Chondrocyte (in vitro differentiated cells): ENCODE measurements around the gene RANBP10. TPM values are rescaled to one million over a fixed set of nuclear protein-coding genes. Genes with fewer than 3 reads are reported as not detected.
A peak's percentile ranks its signal among the peaks of the same experiment; 100 is the strongest.

Experiments used
- DNase-seq: peaks from one replicate; pipeline ENCODE4 v3.0.0; 2021; ENCODE audit warnings: mixed read lengths, low spot score
- H3K27ac Mint-ChIP-seq: one replicate; pipeline ENCODE4 v1.8.0; 2021; ENCODE audit warnings: mild to moderate bottlenecking, moderate library complexity, mixed read lengths; ENCODE audit not compliant: unreplicated experiment
- H3K27me3 Mint-ChIP-seq: 2 replicates; pipeline ENCODE4 v1.8.0; 2021; ENCODE audit warnings: low read depth, mixed read lengths
- H3K36me3 Mint-ChIP-seq: 2 replicates; pipeline ENCODE4 v1.8.0; 2021; ENCODE audit warnings: low read depth, mixed read lengths
- H3K4me1 Mint-ChIP-seq: 2 replicates; pipeline ENCODE4 v1.8.0; 2021; ENCODE audit warnings: low read depth, mild to moderate bottlenecking, mixed read lengths
- H3K4me3 Mint-ChIP-seq: one replicate; pipeline ENCODE4 v1.8.0; 2021; ENCODE audit warnings: mild to moderate bottlenecking, moderate library complexity, mixed read lengths; ENCODE audit not compliant: unreplicated experiment
- H3K9me3 Mint-ChIP-seq: 2 replicates; pipeline ENCODE4 v1.8.0; 2021; ENCODE audit warnings: low read depth, mixed read lengths
- total RNA-seq: library from RNA; stranded (reverse); gene quantifications from 3 replicates; pipeline ENCODE4 v1.2.1, GENCODE V29; 2021
- TF ChIP-seq, protein P1 (sequence below): fragments of 200-600 bp; sonication (generic); IDR thresholded peaks from 2 replicates; pipeline ENCODE4 v1.5.0; 2021; ENCODE audit warnings: antibody characterized with exemption, mild to moderate bottlenecking, moderate library complexity

Gene RANBP10
- total RNA-seq, 1 donor from 2014 or later: 14.4 TPM

DNA sequence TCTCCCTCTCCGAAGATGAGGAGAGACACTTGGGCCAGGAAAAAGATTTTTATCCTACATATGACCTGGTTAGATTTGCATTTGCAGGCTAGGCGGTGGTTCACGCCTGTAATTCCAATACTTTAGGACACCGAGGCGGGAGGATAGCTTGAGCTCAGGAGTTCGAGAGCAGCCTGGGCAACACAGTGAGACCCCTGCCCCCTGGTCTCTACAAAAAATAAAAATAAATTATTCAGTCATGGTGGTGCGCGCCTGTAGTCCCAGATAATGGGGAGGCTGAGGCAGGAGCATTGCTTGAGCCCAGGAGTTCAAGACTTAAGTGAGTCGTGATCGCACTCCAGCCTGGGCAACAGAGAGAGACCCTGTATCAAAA, 27.9 kb upstream of the RANBP10 start:
- Mint-ChIP-seq H3K4me1 (peaks cover 15% of the 10 kb centered on the region), H3K36me3 (peaks cover 11% of the 10 kb centered on the region), H3K27ac (peak overlapping the region; percentile 85), H3K9me3 (no peaks in the 10 kb centered on the region), H3K4me3 (peak overlapping the region; percentile 86), H3K27me3 (no peaks in the 10 kb centered on the region)
- no peak for DNase-seq
- TF ChIP-seq, protein P1, sequence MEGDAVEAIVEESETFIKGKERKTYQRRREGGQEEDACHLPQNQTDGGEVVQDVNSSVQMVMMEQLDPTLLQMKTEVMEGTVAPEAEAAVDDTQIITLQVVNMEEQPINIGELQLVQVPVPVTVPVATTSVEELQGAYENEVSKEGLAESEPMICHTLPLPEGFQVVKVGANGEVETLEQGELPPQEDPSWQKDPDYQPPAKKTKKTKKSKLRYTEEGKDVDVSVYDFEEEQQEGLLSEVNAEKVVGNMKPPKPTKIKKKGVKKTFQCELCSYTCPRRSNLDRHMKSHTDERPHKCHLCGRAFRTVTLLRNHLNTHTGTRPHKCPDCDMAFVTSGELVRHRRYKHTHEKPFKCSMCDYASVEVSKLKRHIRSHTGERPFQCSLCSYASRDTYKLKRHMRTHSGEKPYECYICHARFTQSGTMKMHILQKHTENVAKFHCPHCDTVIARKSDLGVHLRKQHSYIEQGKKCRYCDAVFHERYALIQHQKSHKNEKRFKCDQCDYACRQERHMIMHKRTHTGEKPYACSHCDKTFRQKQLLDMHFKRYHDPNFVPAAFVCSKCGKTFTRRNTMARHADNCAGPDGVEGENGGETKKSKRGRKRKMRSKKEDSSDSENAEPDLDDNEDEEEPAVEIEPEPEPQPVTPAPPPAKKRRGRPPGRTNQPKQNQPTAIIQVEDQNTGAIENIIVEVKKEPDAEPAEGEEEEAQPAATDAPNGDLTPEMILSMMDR: no peak

DNA sequence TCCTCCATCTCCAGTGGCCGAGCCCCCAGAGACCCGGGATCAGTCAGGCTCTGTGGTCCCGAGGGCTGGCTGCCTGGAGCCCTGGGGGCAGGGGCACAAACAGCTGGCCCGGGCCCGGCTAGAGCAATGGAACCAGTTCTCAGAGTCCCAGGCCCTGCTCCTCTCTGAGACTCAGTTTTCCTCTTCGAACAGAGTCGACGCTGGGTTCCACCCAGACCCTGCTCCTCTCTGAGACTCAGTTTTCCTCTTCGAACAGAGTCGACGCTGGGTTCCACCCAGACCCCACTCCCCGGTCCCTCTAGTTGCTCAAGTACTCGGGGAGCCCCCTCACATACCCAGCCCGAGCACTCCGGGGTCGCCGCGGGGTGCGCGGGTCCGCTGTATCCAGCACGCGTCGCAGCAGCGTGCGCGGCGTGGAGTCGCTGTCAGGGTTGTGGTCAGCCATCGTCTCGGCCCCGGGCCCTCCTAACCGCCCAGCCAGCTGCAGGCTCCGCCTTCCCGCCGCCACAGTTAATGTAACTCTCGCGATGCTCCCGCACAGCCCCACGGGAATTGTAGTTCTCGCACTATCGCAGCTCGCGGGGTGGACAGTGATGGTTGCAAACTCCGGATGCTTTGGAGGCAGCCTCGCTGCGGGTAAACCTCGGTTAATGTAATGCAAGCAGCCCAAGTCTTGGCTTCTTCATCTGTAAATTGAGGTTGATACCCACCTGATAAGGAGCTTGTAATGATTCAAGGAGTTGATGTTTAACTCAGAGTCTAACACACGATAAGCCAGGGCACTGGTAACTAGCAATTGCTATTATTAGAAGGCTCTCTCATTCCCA, 27.3 kb upstream of the RANBP10 start:
- TF ChIP-seq, protein P1: no peak
- Mint-ChIP-seq H3K4me3 (peak overlapping the region; percentile 86), H3K27me3 (no peaks in the 10 kb centered on the region), H3K9me3 (no peaks in the 10 kb centered on the region), H3K4me1 (peaks cover 15% of the 10 kb centered on the region), H3K36me3 (peaks cover 11% of the 10 kb centered on the region), H3K27ac (peak overlapping the region; percentile 85)
- DNase-seq: peak; percentile 98

- no peak for DNase-seq
- Mint-ChIP-seq H3K27ac (peak overlapping the region; percentile 85), H3K9me3 (no peaks in the 10 kb centered on the region), H3K36me3 (peaks cover 14% of the 10 kb centered on the region), H3K4me1 (peaks cover 15% of the 10 kb centered on the region), H3K4me3 (peak overlapping the region; percentile 86), H3K27me3 (no peaks in the 10 kb centered on the region)
- TF ChIP-seq, protein P1: no peak
These were observed 26.7 kb upstream of the RANBP10 start for GRCh38 chr16:67833030-67833414.

DNA sequence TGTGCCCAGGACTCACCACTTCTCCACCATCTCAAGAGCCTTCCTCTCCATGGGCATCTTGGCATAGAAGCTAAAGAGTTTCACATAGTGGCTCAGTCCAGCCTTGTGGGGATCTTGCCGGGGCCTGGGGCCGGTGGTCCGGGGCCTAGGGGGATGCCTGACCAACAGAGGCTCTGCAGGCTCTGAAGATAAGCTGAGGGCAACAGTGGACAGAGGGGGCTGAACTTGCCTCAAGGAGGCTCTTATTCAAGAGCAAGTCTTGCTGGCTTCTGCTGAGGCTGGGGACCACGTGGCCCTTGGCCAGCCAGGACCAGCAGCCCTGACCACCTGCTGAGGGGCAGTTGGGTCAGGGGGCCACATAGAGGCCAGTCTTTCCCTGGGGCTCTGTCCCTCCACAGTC, 22.3 kb upstream of the RANBP10 start:
- no peak for DNase-seq
- Mint-ChIP-seq H3K36me3 (peaks cover 16% of the 10 kb centered on the region), H3K9me3 (no peaks in the 10 kb centered on the region), H3K27me3 (no peaks in the 10 kb centered on the region), H3K4me3 (no peak overlapping the region), H3K27ac (no peak overlapping the region), H3K4me1 (peaks cover 10% of the 10 kb centered on the region)
- TF ChIP-seq, protein P1: no peak

DNA sequence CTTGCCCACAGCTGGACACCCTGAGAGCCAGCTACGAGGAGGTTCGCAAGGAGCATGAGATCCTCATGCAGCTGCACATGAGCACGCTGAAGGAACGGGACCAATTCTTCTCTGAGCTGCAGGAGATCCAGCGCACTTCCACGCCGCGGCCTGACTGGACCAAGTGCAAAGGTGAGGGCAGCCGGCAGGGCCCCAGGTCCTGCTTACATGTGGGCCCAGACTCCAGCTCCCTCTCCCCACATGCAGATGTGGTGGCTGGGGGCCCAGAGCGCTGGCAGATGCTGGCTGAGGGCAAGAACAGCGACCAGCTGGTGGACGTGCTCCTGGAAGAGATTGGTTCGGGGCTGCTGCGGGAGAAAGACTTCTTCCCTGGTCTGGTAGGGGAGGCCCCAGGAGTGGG, 19.5 kb upstream of the RANBP10 start:
- TF ChIP-seq, protein P1: no peak
- Mint-ChIP-seq H3K4me1 (no peaks in the 10 kb centered on the region), H3K36me3 (peaks cover 14% of the 10 kb centered on the region), H3K27me3 (no peaks in the 10 kb centered on the region), H3K4me3 (no peak overlapping the region), H3K9me3 (no peaks in the 10 kb centered on the region), H3K27ac (no peak overlapping the region)
- DNase-seq: no peak
